Activated CD4-positive, alpha-beta T cell treated with anti-CD3 and anti-CD28 coated beads, Interleukin-2, Interleukin-4, amounts not matched to agents 100 ng/mL and 50 ng/mL, durations not matched to agents 16 hours and 8 hours (primary cell): Measurements from ENCODE around the gene SCGB3A1.

ENCODE experiments used
- DNase-seq: peaks from one replicate; pipeline ENCODE4 v3.0.0-alpha.2; 2020; ENCODE audit warnings: low spot score

The SCGB3A1 gene

GRCh38 chr5:180625125-180625790 lies 34.0 kb upstream of the SCGB3A1 start:
- no peak for DNase-seq

- no peak for DNase-seq
Observed at GRCh38 chr5:180624587-180624986, 33.3 kb upstream of the SCGB3A1 start.

GRCh38 chr5:180623844-180624243 lies 32.5 kb upstream of the SCGB3A1 start:
- DNase-seq, result no peak

GRCh38 chr5:180623411-180623834 lies 32.1 kb upstream of the SCGB3A1 start:
- DNase-seq, result no peak

- DNase-seq, result no peak
Observed at GRCh38 chr5:180622910-180623309, 31.6 kb upstream of the SCGB3A1 start.

GRCh38 chr5:180621311-180621710 lies 30.0 kb upstream of the SCGB3A1 start:
- no peak for DNase-seq

- no peak for DNase-seq
Observed at GRCh38 chr5:180620014-180620413, 28.7 kb upstream of the SCGB3A1 start.

- DNase-seq, result no peak
Observed at GRCh38 chr5:180619563-180619915, 28.2 kb upstream of the SCGB3A1 start.

GRCh38 chr5:180618829-180619562 lies 27.7 kb upstream of the SCGB3A1 start:
- peak; percentile 36 for DNase-seq

- DNase-seq, result no peak
Observed at GRCh38 chr5:180618487-180618828, 27.2 kb upstream of the SCGB3A1 start.

GRCh38 chr5:180613814-180614188 lies 22.5 kb upstream of the SCGB3A1 start:
- no peak for DNase-seq

GRCh38 chr5:180613188-180613813 lies 22.0 kb upstream of the SCGB3A1 start:
- DNase-seq, result no peak

- DNase-seq, result no peak
Observed at GRCh38 chr5:180612683-180613082, 21.4 kb upstream of the SCGB3A1 start.

- DNase-seq, result no peak
Observed at GRCh38 chr5:180611140-180611850, 20.0 kb upstream of the SCGB3A1 start.

GRCh38 chr5:180609817-180610550 lies 18.7 kb upstream of the SCGB3A1 start:
- no peak for DNase-seq

GRCh38 chr5:180609386-180609785 lies 18.1 kb upstream of the SCGB3A1 start:
- DNase-seq, result no peak

GRCh38 chr5:180608572-180609310 lies 17.4 kb upstream of the SCGB3A1 start:
- no peak for DNase-seq

GRCh38 chr5:180607861-180608571 lies 16.7 kb upstream of the SCGB3A1 start:
- DNase-seq, result peak; percentile 30

- DNase-seq, result no peak
Observed at GRCh38 chr5:180606215-180606785, 15.0 kb upstream of the SCGB3A1 start.

GRCh38 chr5:180605554-180606214 lies 14.4 kb upstream of the SCGB3A1 start:
- DNase-seq, result peak; percentile 71
